GM21723 (cell line): ENCODE results near the gene CHST15.
"Not testable (repeated sequence)": the region's sequence is repeated elsewhere in the genome, so short reads cannot be mapped to it uniquely, and the experiment has no call there.

Source experiments
- ATAC-seq: cut with Tn5 transposase; IDR thresholded peaks from one replicate; pipeline ENCODE4 v1.9.1; 2021; ENCODE audit warnings: mild to moderate bottlenecking, moderate library complexity; ENCODE audit not compliant: unreplicated experiment

CHST15 gene

DNA sequence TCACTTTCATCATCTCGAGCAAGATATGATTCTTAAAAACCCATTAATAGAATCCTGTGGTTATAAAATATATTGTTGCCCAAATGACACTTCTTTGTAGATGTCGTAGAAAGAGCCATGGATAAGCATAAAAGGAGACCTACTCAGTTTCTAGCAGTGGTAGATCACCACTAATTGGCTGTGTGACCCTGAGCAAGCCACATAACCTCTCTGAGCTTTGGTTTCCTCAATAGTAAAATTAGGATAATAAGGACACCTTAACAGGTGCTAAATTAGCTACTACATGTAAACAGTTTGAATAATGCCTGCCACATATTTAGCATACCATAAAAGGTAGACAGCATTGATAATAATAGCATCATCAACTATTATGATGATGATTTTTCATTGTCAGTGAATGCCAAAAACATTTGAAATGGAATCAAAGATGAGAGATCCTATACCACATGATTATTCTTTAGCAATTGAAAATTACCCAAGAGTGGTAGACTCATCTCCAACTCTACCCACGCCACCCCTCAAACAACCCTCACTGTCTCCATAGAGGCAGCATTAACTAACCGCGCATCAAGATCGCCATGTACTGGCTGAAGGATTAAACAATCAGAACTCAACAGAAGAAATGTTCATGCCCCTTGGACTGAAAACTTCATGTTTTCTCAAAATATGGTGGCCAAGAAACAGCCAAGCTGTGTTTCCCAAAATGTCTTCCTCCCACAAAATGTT, 45.8 kb downstream of the CHST15 start:
- ATAC-seq = no peak

DNA sequence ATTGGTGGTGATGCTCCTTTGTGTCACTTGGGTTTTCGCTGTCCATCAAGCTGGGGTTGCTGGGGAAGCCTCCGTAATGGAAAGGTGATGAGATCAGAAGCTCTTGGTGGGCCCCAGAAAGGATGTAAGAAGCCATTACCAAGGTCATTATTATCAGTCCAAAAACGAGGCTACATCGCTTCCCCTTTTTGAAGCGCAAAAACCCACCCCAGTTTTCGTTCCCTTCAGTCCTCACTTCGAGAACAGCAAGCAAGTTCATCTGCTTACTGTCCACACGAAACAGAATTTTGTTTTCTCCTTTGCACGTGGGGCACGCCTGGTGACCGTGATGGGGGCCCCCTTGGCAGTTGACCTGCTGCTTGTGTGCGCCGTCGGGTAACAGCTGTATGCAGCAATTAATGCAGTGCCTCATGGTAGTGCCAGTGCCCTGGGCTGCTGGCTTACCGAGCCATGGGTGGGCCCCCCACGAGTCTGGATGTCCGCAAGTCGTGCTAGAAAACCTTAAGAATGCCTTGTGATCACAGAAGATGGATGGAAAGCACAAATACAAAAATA, 47.5 kb downstream of the CHST15 start:
- no peak for ATAC-seq

DNA sequence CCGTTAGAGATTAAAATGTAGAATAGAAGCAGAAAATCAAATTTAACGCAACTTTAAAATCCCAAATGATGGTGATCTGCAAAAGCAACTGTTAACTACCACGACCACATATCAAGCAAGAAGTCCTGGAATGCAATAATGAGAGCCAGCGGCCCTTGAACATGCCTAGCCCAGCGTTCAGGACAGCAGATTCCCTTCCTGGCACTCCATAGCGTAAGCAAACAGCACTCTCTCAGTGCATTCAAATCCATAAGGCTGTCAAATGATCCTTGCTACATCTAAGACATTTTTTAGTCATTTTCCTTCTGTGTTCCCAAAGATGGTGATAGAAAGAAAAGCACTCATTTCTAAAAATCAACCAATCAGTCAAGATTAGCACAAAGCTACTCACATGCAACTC, 48.1 kb downstream of the CHST15 start:
- ATAC-seq = no peak

DNA sequence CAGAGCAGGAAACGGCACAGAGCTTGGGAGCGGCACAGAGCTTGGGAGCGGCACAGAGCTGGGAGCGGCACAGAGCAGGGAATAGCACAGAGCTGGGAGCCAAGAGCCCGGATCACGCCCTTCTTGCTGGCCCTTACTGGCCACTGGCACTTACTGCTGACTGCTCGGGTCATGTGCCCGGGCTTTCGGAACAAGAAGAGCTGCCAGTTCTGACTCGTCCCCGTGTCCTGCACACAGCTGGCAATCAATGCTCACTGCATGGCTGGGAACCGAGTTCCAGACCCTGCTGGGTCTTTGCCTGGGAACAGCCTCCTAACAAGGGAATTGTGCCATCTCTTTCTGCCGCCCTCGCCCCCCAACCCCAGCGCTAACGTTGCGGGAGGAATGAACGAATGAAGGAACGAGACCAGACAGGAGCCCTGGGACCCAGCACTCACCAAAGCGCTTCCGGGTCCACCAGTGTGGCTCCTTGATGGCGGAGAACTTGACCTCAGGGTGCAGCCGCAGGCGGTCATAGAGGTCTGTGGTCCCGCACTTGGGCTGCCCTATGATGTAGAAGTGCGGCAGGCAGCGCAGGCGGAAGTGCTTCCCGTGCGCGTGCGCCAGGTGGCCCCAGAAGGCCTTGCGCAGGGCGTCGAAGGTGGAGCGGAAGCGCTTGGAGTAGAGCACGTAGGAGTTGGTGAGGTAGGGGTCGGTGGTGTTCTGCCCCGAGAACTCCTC, 49.1 kb downstream of the CHST15 start:
- no peak for ATAC-seq

DNA sequence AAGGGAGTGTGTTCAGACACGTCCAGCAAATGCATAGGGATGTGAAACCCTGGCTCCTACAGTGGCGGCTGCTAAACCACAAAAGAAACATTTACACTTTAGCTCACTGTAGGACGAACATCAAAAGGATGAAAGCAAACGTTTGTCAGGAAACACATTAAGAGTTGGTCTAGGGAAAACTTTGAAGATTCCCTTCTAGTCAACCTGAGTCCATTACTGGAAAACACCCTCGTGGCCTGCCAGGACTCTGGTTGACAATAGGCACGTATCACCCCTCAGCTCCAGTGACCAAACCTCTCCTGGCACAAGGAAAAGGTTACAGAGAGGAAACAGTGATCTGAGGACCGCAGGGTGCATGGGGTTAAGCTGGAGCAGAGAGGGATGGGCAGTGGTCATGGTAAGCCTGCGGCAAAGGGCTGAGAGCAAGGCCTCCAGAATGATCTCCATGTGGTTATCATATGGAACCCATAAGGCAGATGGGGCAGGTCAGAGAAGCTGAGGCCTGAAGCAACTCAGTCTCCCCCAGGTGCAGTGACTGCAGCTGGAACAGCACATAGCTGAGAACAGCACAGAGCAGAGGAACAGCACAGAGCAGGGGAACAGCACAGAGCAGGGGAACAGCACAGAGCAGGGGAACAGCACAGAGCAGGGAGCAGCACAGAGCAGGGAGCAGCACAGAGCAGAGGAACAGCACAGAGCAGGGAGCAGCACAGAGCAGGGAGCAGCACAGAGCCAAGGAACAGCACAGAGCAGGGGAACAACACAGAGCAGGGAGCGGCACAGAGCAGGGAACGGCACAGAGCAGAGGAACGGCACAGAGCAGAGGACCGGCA, 49.9 kb downstream of the CHST15 start:
- ATAC-seq = peak; percentile 94

DNA sequence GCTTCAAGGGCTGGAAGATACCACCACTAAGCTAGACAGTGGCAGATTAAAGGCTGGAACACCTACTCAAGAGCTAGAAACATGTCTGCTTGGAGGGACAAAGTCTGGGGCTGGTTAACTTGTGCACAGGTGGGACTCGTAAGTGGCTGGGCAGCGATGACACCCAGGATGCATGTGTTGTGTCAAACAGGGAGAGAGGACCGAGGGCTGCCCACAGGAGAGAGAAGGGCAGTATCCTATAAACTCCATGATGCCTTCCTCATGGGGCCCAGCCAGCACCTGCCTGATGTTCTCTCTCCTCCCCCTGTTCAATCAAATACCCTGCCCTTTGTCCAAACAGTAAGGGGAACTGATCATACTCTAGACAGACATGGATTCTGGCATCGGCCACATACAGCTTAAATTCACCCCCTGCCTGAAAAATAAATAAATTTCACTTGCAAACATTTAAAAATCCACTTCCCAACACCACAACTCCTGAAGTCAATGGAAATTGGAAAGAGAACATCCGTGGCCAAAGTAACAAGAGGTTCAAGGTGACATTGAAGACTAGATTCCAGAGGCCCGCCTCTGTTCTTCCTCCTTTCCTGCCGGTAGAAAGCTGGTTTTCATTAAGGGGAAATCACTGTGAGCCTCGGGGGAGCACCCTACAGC, 50.6 kb downstream of the CHST15 start:
- ATAC-seq = peak; percentile 8

DNA sequence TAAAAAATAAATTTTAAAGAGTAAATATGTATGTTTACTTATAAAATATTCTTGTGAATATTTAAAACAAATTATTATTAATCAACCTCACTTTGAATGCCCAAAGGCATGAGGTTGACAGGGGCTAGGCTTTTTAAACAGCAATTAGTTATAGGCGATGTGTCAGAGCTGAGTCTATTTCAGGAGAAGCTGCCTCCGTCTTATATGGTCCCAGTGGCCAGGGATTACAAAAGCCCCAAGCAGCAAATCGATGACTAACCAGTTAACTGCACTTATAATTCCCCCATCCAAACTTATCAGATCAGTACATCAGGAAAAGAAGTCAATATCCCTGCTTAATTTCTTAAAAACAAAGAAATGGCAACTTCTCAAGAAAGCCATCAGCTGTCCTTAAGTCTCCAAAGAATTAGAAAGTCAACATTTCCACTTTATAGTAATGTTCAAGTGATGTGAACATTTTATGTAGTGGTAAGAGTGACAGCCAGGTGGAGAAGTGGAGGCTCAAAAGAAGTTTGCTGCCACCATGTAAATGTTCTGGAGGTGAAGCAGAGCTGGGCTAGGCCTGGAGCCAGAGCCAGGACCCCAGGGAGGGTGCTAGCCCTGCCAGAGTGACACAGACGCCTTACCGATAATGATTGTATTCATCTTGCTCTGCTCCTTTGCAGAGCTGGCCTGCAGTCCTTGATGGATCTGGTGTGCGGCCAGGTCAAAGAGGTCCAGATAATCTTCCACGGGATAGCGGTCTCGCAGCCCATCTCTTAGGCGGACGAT, 51.5 kb downstream of the CHST15 start:
- ATAC-seq = no peak

DNA sequence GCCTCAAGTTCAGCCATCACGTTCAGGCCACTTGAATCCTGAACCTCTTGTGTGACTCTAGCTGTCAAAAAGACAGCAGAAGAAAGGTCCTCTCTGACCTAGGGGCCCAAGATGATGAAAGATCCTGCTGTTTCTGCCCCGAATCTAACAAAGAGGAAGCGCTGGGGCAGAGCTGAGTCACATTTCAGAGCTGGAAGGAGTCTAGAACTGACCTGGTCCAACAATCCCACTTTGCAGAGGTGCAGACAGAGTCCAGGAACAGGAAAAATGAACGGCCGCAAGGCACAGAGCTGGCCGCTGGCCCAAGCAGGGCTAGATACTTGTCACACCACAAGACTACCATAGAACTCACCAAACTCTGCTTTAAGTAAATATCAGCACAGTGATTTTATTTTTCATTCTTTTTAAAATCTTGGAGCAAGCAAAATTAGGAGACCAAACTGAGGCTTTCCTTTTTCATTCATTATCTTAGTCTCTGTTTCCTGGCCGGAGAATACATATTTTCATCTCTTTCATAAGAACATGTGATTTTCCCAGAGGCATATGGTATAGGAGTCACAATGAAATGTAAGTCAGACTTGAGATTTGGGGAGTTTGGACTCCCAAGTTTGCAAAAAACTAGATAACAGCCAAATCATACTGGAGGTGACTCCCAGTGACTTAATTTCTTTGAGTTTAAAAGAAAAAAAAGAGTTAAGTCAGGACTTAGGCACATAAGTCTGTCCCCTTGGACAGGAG, 52.8 kb downstream of the CHST15 start:
- no peak for ATAC-seq

DNA sequence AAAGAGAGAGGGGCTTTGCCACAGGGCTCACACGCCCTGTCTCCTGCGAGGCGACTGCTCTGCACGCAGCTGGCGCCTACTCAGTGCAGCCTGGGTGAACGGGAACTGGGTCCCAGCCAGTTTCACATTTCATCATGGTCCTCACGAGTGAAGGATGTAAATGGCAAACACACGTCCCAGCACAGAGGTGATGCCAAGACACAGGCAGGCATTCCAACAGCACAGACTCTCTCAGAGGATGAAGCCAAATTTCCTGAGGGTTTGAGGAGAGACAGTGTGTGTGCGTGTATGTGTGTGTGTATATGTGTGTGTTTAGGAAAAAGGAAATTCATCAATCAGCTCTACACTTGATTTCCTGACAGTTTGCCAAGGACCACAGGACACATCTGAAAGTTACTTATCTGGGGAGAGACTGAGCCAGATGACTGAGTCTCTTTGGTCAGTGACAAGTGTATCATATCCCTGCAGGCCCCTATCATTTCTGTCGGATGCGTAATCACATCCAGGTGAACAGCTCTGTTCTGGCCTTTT, 53.9 kb downstream of the CHST15 start:
- no peak for ATAC-seq

DNA sequence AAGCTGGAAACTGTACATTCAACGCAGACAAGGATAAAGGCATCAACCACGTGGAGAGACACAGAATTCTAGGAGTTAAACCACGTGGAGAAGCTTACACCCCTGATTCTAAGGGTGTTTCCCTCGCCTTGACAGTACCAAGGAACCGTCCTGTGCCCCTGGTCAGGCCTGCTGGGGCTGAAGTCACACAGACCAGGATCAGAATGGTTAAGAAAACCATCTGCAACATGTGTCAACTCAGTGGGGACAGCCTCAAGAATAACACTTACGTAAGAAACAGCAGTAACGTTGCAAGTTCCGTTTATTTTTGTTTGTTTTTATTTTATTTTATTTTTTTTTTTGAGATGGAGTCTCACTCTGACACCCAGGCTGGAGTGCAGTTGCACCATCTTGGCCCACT, 55.6 kb downstream of the CHST15 start:
- ATAC-seq = no peak

DNA sequence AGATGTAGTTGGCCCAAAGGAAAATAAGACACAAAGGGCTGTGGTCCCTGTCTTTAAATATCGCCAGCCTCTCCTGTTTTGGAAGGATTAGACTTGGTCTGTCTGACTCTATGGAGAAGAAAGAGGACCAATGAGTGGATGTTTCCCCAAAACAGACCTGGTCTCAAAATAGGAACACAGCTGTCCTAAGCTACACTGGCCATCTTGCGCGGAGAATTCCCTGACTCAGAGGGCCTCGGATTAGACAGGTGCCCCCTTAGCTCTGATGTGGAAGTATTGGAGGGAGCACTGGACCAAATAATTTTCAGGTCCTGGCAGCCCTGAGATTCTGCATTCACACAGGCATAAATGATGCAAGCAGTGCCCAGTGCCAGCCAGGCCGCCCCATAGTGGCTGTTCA, 56.1 kb downstream of the CHST15 start:
- ATAC-seq = no peak

DNA sequence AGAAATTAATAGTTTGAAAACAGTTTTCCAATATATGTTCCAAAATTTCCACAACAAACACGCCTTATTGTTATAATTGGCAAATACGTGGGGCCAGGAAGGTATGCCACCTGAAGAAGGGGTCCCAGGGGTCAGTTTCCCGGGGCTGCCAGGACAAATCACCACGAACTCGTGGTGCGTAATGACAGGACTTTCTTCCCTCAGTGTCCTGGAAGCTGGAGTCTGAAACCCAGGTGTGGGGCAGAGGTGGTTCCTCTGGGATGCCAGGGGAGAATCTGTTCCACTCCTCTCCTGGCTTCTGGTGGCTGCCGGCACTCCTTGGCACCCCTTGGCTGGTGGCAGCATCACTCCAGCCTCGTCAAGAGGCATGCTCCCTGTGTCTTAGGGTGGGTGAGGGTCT, 56.7 kb downstream of the CHST15 start:
- no peak for ATAC-seq

DNA sequence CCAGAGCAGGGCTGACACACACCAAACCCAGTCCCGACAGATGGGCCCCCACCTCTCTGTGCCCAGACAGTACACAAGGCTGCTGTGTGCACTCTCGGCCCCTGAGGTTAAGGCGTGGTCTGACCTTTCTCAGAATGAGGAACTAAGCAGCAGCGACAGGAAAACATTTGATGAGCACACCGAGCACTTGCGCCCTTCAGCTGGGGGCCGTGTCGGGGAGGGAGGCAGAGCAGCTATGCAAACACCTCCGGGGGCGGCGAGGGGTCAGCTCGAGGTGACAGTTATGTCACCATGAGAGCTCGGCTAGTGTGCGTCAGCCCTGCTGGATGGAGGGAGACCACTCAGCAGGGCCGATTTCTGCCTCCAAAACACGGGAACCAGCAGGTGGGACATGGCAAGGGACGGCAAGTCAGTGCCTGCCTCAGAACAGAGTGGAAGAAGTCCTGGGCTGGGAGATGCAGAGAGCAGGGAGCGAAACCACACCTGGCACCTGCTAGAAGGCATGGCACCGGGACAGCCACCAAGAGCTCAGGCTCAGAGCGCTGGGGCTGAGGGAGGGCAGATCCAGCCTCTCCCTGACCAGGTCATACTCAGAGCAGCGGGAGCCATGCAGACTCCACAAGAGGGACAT, 57.4 kb downstream of the CHST15 start:
- peak; percentile 100 for ATAC-seq

DNA sequence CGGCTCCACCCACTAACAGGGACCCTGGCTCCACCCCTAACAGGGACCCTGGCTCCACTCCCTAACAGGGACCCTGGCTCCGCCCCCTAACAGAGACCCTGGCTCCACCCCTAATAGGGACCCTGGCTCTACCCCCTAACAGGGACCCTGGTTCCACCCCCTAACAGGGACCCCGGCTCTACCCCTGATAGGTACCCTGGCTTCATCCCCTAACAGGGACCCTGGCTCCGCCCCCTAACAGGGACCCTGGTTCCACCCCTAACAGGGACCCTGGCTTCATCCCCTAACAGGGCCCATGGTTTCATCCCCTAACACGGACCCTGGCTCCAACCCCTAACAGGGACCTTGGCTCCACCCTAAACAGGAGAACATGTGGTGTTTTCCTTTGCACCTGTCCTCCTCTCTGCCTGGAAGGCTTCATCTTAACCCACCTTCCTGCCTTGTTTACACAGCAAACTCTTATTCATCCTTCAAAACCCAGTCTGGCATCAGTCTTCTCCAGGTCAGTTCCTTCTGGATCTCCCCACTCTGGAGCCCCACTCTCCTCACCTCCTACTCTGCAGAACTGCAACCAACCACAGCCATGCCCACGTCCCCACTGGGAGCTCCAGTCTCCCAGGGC, 58.0 kb downstream of the CHST15 start:
- peak; percentile 1 for ATAC-seq

DNA sequence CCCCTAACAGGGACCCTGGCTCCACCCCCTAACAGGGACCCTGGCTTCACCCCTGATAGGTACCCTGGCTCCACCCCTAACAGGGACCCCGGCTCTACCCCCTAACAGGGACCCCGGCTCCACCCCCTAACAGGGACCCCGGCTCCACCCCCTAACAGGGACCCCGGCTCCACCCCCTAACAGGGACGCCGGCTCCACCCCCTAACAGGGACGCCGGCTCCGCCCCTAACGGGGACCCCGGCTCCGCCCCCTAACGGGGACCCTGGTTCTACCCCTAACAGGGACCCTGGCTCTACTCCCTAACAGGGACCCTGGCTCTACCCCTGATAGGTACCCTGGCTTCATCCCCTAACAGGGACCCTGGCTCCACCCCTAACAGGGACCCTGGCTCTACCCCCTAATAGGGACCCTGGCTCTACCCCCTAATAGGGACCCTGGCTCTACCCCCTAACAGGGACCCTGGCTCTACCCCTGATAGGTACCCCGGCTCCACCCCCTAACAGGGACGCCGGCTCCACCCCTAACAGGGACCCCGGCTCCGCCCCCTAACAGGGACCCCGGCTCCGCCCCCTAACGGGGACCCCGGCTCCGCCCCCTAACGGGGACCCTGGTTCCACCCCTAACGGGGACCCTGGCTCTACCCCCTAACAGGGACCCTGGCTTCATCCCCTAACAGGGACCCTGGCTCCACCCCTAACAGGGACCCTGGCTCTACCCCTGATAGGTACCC, 58.7 kb downstream of the CHST15 start:
- not testable (repeated sequence) for ATAC-seq

DNA sequence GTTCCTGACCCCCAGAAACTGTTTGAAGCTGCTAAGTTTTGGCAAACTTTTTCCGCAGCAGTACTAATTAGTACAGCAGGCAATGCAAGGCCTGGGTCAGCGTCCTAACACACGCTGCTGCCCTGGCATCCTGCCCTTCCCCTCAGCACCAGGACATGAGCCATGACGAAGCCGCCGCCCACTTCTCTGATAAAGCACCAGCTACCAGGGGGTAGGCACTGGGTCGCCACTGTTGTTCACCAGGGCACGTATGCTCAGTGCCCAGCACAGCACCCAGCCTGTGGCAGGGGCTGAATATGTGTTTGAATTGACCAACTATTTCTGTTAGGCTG, 59.5 kb downstream of the CHST15 start:
- ATAC-seq = no peak

DNA sequence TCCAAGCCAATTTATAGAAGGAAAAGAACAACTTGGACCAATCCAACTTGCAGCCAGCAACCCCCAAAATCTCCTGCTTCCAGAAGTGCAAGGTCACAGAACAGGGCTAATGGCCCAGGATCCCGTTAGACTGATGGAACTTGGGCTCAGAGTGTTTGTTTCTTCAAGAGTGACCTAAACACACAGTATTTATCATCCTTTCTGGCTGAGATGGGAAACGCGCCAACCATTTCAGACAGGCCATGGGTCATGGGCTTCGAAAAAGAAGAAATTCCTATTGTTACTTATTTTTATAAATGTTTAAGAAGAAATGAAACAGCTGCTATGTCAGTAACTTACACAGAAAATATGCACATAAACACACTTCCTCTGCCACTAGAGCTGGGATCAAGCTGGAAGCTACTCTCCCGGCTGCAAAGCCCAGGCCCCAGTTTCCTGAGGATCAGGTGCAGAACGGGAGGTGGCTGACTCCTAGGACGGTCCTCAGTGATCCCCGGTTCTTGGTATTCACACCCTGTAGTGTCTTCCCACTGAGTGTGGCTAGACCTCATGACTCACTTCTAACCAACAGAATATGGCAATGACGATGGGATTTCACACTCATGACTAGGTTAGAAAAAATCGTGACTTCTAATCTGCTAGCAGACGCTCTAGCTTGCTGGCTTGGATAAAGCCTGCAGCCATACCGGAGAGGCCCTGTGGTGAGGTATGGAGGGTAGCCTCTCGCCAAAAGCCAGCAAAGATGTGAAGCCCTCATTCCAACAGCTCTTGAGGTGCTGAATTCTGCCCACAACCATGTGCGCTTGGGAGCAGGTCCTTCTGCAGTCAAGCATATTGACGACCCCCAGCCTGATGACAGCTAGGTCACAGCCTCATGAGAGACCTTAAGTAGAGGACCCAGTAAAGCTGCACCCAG, 60.2 kb downstream of the CHST15 start:
- no peak for ATAC-seq
